Retinal pigment epithelial cell (primary cell): ENCODE measurements around the gene TBX20.

Source experiments
- DNase-seq: peaks from one replicate; pipeline ENCODE4 v3.0.0-alpha.2; 2010; ENCODE audit warnings: low read depth
- H3K4me3 ChIP-seq: 2 replicates; pipeline ENCODE4 v1.5.1; 2011; ENCODE audit warnings: mild to moderate bottlenecking, low read length, control low read depth, moderate library complexity
- CTCF ChIP-seq: conservative IDR thresholded peaks from 2 replicates; pipeline ENCODE4 v1.5.1; 2011; ENCODE audit warnings: low read depth, low read length, control low read depth, inconsistent platforms

The TBX20 gene

GRCh38 chr7:35277359-35277758 is 23.5 kb upstream of the TBX20 start:
- DNase-seq: no peak
- TF ChIP-seq CTCF: no peak
- H3K4me3 ChIP-seq: no peak overlapping the region

GRCh38 chr7:35272246-35272645 is 18.3 kb upstream of the TBX20 start:
- no peak for TF ChIP-seq CTCF
- no peak overlapping the region for H3K4me3 ChIP-seq
- DNase-seq: no peak

- no peak for DNase-seq
- H3K4me3 ChIP-seq: no peak overlapping the region
- no peak for TF ChIP-seq CTCF
These were observed 15.1 kb upstream of the TBX20 start for GRCh38 chr7:35268953-35269352.

- H3K4me3 ChIP-seq: no peak overlapping the region
- DNase-seq: no peak
- TF ChIP-seq CTCF: no peak
These were observed 13.5 kb upstream of the TBX20 start for GRCh38 chr7:35267411-35267810.

GRCh38 chr7:35263396-35263795 is 9.5 kb upstream of the TBX20 start:
- no peak overlapping the region for H3K4me3 ChIP-seq
- DNase-seq: no peak
- TF ChIP-seq CTCF: no peak

GRCh38 chr7:35261476-35262285 is 7.8 kb upstream of the TBX20 start:
- DNase-seq: no peak
- TF ChIP-seq CTCF: no peak
- no peak overlapping the region for H3K4me3 ChIP-seq

GRCh38 chr7:35261041-35261440 is 7.1 kb upstream of the TBX20 start:
- no peak for DNase-seq
- no peak for TF ChIP-seq CTCF
- H3K4me3 ChIP-seq: no peak overlapping the region
